Measurements from ENCODE around the gene MED13L.

- no peak for TF ChIP-seq YY1 (IDR thresholded peaks at IDR 0.05; ENCODE audit: insufficient read depth, insufficient read length)
- no peak for TF ChIP-seq SUZ12 (IDR thresholded peaks at IDR 0.05; ENCODE audit: extremely low read depth, insufficient read depth, insufficient read length)
- no peak for TF ChIP-seq ZNF274 (IDR thresholded peaks at IDR 0.05; ENCODE audit: low read depth, low read length)
These were observed 40.5 kb downstream of the MED13L start for GRCh38 chr12:116236976-116237375.

All from NT2/D1 (cell line).